ENCODE data around the gene GPC5.

- TF ChIP-seq CTCF (IDR thresholded peaks at IDR 0.05; ENCODE audit: low read length) (no peak), EZH2 (IDR thresholded peaks at IDR 0.05; ENCODE audit: borderline replicate concordance, low read length) (no peak)
These were observed 1369.0 kb downstream of the GPC5 start for GRCh38 chr13:92767468-92767867.

Data from OCI-LY1 (cell line).